GM19395 (cell line): ENCODE results near the gene MRPL45.

Experiments used
- ATAC-seq: cut with Tn5 transposase; IDR thresholded peaks from one replicate; pipeline ENCODE4 v1.9.1; 2021; ENCODE audit warnings: mild to moderate bottlenecking, moderate library complexity; ENCODE audit not compliant: unreplicated experiment

The MRPL45 gene

GRCh38 chr17:38344420-38344745, 47.4 kb downstream of the MRPL45 start:
- no peak for ATAC-seq

- ATAC-seq = no peak
Measured at GRCh38 chr17:38345743-38346142, 48.8 kb downstream of the MRPL45 start.

- no peak for ATAC-seq
Measured at GRCh38 chr17:38349097-38349730, 52.2 kb downstream of the MRPL45 start.

- ATAC-seq = no peak
Measured at GRCh38 chr17:38350035-38350434, 53.1 kb downstream of the MRPL45 start.

DNA sequence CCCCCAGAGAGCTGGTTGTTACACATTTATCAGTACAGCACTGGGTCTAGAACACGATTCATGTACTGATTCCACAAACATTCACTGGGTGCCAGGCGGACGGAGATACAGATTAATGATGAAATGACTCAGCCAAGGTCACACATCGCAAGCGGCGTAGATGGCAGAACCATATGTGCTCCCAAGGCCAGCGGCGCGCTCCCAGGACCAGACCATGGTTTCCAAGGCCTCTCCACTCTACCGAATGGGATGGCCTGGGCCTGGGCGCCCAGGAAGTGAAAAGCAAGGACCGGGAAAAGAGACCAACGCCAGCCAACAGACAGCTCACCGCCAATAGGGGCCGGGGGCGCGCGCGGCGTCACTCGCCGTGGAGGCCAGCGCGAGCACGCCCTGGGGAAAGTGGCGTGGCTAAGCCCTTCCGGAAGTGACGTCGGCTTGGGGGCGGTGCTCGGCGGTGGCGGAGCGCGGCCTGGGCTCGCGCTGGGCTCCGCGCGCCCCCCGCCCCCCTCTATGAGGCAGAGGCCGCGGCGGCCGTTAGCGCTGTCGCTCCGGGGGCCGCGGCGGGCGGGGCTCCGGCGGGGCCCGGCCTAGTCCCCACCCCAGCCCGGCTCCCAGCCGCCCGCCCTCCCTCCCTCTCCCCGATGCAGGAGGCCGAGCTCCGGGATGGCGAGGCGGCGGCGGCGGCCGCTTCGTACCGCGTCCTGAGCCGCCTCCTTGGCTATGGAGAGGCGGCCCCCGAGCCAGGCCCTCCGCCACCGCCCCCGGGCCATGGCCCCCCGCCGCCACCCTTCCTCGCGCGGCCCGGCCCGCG, 54.6 kb downstream of the MRPL45 start, which contains the start of gene SOCS7:
SOCS7 (plus strand) TSS at position 433 of the 811 bp plus-strand sequence; CDS start at position 642, 209 bp downstream.
- ATAC-seq = peak; percentile 85

GRCh38 chr17:38352245-38353085, 55.5 kb downstream of the MRPL45 start:
- ATAC-seq = no peak

DNA sequence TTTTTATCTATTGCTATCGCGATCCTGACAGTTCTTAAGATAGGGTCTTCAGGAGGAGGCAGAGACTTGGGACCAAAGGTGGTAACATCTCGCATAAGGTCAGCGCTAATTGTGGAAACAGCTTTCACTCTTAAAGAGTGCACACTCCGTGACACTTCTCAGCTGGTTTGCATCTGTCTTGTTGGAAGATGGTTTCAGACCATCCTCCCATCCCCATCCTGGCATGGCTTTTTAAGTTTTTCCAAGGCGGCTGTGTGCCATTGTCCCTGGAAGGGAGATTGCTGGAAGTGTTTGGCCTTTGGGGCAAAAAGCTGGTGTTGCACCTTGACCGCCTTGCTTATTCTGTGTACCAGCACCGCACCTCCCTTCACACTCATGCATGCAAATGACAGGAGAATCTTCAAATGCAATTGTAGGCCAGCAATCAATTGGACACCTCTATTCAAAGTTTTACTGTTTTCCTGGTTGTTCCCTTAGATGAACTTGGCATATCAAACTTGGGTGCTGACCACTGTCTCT, 56.2 kb downstream of the MRPL45 start:
- ATAC-seq = no peak

- no peak for ATAC-seq
Measured at GRCh38 chr17:38353668-38354067, 56.7 kb downstream of the MRPL45 start.

DNA sequence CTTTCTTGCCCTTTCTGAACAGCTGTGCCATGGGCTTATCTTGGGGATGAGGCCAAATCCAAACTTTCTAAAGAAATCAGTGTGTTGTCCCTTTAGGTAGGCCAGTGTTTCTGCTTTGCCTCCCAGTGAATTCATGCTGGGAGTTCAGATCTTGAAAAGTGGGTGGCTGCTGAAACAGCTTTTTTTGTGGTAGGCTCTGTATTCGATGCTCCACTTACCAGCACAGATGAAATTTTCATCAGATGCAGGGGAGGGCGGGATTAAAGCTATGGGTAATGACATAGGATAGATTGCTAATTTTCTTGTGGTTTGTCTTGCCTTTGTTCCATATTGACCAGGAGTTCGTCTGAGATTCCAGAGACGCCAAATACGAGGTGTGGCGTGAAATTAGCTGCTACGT, 57.5 kb downstream of the MRPL45 start:
- no peak for ATAC-seq

DNA sequence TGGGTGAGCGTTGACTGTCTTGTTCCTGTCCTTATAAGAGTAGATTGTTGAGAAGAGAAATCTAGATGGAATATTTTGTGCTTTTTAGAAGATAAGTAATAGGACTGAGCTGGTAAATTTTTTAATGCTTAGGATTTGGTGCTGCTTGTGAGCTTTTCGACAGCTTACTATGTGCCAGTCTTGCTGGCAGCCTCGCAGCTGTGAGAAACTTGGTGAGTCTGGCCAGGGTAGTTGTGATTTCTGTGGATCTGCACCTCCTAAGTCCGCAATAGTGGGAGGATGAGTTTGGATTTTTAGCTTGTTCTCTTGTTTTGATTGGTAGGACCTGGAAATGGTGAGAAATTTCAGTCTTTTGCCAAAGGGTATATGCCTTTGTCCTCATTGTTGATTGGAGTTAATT, 58.3 kb downstream of the MRPL45 start:
- no peak for ATAC-seq

DNA sequence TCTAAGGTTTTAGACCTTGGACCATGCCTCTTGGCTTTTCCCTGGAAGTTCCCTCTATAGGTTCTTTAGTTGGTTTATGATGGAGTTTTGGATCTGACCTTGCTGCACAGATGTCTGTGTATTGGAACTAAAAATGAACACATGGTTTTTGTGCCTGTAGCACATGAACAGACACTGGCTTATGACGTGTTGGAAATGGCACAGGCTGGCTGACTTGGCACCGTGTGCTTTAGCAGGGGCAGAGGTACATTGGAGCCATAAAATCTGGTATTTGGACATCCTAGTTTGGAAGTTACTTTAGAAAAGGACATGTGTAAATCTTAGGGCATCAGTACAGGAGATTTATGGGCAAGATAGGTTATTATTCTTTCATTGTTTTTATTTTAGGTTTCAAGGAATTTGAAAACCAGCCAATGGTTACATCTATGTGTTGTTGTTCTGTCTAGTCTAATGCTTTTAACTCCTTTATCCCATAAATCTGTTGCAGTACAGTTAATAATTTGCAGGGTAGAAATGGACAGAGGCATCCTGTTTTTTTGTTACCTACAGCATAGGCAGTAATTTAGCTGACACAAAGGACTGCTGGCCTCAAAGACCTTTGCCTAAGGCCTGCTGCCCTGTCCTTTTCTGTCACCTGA, 60.6 kb downstream of the MRPL45 start:
- no peak for ATAC-seq

GRCh38 chr17:38358586-38359513, 61.9 kb downstream of the MRPL45 start:
- ATAC-seq = no peak

GRCh38 chr17:38361694-38362465, 64.9 kb downstream of the MRPL45 start:
- no peak for ATAC-seq

- no peak for ATAC-seq
Measured at GRCh38 chr17:38363016-38363415, 66.0 kb downstream of the MRPL45 start.

DNA sequence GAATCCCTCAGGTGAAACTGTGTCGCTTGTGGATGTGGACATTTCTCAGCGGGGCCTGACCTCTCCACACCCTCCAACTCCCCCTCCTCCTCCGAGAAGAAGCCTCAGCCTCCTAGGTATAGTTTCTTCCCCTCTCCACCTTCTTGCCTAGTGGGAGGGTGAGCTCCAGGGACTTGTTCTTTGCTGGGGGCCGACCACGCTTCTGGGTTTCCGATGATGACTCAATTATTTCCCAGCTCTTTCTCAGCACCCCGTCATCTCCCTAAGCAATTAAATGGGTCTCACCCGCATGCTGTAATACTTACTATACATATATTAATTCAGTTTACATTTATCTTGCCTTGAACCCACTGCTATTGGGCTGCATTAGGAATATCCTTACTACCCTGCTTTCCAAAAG, 67.8 kb downstream of the MRPL45 start:
- no peak for ATAC-seq

DNA sequence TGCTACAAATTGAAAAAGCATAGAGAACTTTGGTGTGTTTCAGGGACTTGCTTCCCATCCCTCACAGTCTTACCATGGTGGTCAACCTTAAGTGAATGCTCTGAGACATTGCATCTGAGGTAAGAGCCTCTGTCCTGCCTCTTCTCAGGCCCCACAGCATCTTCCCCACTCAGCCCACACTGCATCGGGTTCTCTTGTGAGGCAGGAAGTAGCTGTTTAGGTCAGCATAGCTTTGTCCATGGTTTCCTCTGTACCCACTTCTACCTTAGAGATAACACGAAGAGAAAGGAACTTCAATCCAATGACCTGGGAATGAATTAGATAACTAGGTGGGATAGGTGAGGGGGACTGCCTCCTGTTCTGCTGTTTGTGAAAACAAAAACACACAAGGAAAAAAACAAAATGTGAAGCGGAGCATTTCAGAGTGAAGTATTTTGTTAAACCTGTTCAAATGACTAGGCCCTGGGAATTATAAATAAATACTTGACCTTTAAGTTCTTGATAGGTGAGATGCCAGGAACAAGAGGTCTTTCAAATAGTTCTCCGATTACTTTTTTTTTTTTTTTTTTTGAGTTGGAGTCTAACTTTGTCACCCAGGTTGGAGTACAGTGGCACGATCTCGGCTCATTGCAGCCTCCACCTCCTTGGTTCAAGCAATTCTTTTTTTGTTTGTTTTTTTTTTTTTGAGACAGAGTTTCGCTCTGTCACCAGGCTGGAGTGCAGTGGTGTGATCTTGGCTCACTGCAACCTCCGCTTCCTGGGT, 72.3 kb downstream of the MRPL45 start:
- ATAC-seq = no peak
